Small intestine (tissue), 7 donors: ENCODE measurements around the gene SLC10A7. TPM values are rescaled to one million over a fixed set of nuclear protein-coding genes. Genes with fewer than 3 reads are reported as not detected.

Experiments used
- DNase-seq, 2 donors: peaks; one replicate each; pipeline versions ENCODE4 v3.0.0 to v3.0.0-alpha.2; 2013
- FAIRE-seq: peaks from 2 replicates; lab custom pipeline; 2012; peaks lifted over from hg19 to GRCh38; lab: Jason Lieb, UNC
- H3K27ac ChIP-seq, 3 donors: one replicate each; pipeline ENCODE4 v1.5.1; 2013; ENCODE audit warnings: low read length in 2 of 3, mild to moderate bottlenecking in 2 of 3, control low read depth in 1 of 3, inconsistent platforms in 1 of 3, low read depth in 1 of 3, moderate library complexity in 1 of 3
- H3K27me3 ChIP-seq, 3 donors: one replicate each; pipeline ENCODE4 v1.6.1; 2013; ENCODE audit warnings: low read length in 3 of 3, inconsistent platforms in 1 of 3; ENCODE audit not compliant: control insufficient read depth in 3 of 3, insufficient read depth in 3 of 3
- H3K36me3 ChIP-seq, 3 donors: one replicate each; pipeline ENCODE4 v1.6.1; 2013; ENCODE audit warnings: low read length in 3 of 3, inconsistent platforms in 1 of 3, low read depth in 1 of 3, mild to moderate bottlenecking in 1 of 3, moderate library complexity in 1 of 3; ENCODE audit not compliant: control insufficient read depth in 3 of 3, insufficient read depth in 2 of 3
- H3K4me1 ChIP-seq, 3 donors: one replicate each; pipeline ENCODE4 v1.6.1; 2013; ENCODE audit warnings: low read length in 2 of 3, inconsistent platforms in 1 of 3, low read depth in 1 of 3, mild to moderate bottlenecking in 1 of 3, moderate library complexity in 1 of 3; ENCODE audit not compliant: control insufficient read depth in 3 of 3, insufficient read depth in 2 of 3
- H3K4me3 ChIP-seq, 3 donors: one replicate each; pipeline ENCODE4 v1.5.1; 2013; ENCODE audit warnings: low read length in 3 of 3, control low read depth in 1 of 3, inconsistent platforms in 1 of 3, low read depth in 1 of 3, mild to moderate bottlenecking in 1 of 3, moderate library complexity in 1 of 3
- H3K9me3 ChIP-seq, 2 donors: one replicate each; pipeline ENCODE4 v1.6.1; 2013; ENCODE audit warnings: low read depth in 1 of 2, low read length in 1 of 2; ENCODE audit not compliant: control insufficient read depth in 2 of 2, insufficient read depth in 1 of 2
- WGBS, 3 donors: extraction: QIAGEN DNeasy Blood & Tissue Kit; methylation state at CpG; one replicate each; pipeline ENCODE4 v1.1.7; 2013; 5-methylcytosine and 5-hydroxymethylcytosine counted together
- polyA plus RNA-seq, 4 donors: library from polyadenylated mRNA; stranded (reverse) in 3 of 4; unstranded in 1 of 4; fragments of 200-250 nt in 3 of 4; fragments of 120-200 nt in 1 of 4; gene quantifications; one replicate each; pipeline versions ENCODE4 v1.2.1 to v1.2.3, GENCODE V29; 2013
- donor health status: healthy with polysubstance abuse.
- donor health status: control.
- donor health status: control.
- donor health status: Bipolar disorder and iron deficiency.
- donor health status: healthy.

SLC10A7 gene
- polyA plus RNA-seq, 4 donors, result 0.81 to 10.4 (median 3.8) TPM

GRCh38 chr4:146299607-146300006 lies 222.1 kb downstream of the SLC10A7 start:
- Histone ChIP-seq H3K4me3 (no peak overlapping the region), H3K4me1 (no peaks in the 10 kb centered on the region), H3K36me3 (no peaks in the 10 kb centered on the region), H3K27me3 (no peaks in the 10 kb centered on the region), H3K27ac (no peak overlapping the region), H3K9me3 (no peaks in the 10 kb centered on the region)
- DNase-seq, result no peak
- 94 to 96% (median 96%) methylated on average over 3 of the region's 3 CpGs for WGBS, 3 donors
- FAIRE-seq, result no peak

- 96 to 97% (median 96%) methylated on average over 2 of the region's 2 CpGs for WGBS, 3 donors
- DNase-seq (no peak), FAIRE-seq (no peak)
- Histone ChIP-seq H3K27ac (no peak overlapping the region), H3K27me3 (no peaks in the 10 kb centered on the region), H3K4me1 (no peaks in the 10 kb centered on the region), H3K36me3 (no peaks in the 10 kb centered on the region), H3K9me3 (peaks cover 0 to 3% of the 10 kb centered on the region in 2 donors), H3K4me3 (no peak overlapping the region)
Measured at GRCh38 chr4:146294776-146295175, 227.0 kb downstream of the SLC10A7 start.

- no peak overlapping the region for H3K27ac ChIP-seq
- no peaks in the 10 kb centered on the region for H3K27me3 ChIP-seq
- FAIRE-seq (no peak), DNase-seq (no peak)
- H3K4me3 ChIP-seq, result no peak overlapping the region
- WGBS, 3 donors, result 46 to 82% (median 78%) methylated on average over 1 to 2 of the region's 2 CpGs
- H3K4me1 ChIP-seq, result no peaks in the 10 kb centered on the region
- H3K36me3 ChIP-seq, result no peaks in the 10 kb centered on the region
- peaks cover 0 to 3% of the 10 kb centered on the region in 2 donors for H3K9me3 ChIP-seq
Measured at GRCh38 chr4:146292508-146292907, 229.2 kb downstream of the SLC10A7 start.

- no peak for FAIRE-seq
- 99 to 100% (median 100%) methylated on average over 1 of the region's 1 CpG for WGBS, 3 donors
Measured at GRCh38 chr4:146291313-146291712, 230.4 kb downstream of the SLC10A7 start.

GRCh38 chr4:146288193-146288592 lies 233.5 kb downstream of the SLC10A7 start:
- DNase-seq (no peak), FAIRE-seq (no peak)
- Histone ChIP-seq H3K36me3 (peaks cover 0 to 5% (median 0%) of the 10 kb centered on the region in 3 donors), H3K9me3 (peaks cover 0 to 3% of the 10 kb centered on the region in 2 donors), H3K27me3 (no peaks in the 10 kb centered on the region), H3K27ac (no peak overlapping the region), H3K4me3 (no peak overlapping the region), H3K4me1 (no peaks in the 10 kb centered on the region)
- 65 to 78% (median 68%) methylated on average over 4 of the region's 4 CpGs for WGBS, 3 donors

More at GRCh38 chr4:146291313-146291712, 230.4 kb downstream of the SLC10A7 start:
- Histone ChIP-seq H3K4me1 (no peaks in the 10 kb centered on the region), H3K27ac (no peak overlapping the region), H3K27me3 (no peaks in the 10 kb centered on the region), H3K4me3 (no peak overlapping the region), H3K36me3 (peaks cover 0 to 3% (median 0%) of the 10 kb centered on the region in 3 donors), H3K9me3 (peaks cover 0 to 3% of the 10 kb centered on the region in 2 donors)
- DNase-seq, result no peak

GRCh38 chr4:146285037-146285436 lies 236.7 kb downstream of the SLC10A7 start:
- no peaks in the 10 kb centered on the region for H3K27me3 ChIP-seq
- DNase-seq (no peak), FAIRE-seq (no peak)
- peaks cover 0 to 5% (median 0%) of the 10 kb centered on the region in 3 donors for H3K36me3 ChIP-seq
- H3K4me3 ChIP-seq, result no peak overlapping the region
- H3K4me1 ChIP-seq, result no peaks in the 10 kb centered on the region
- H3K27ac ChIP-seq, result no peak overlapping the region
- no peaks in the 10 kb centered on the region for H3K9me3 ChIP-seq

- Histone ChIP-seq H3K36me3 (peaks cover 0 to 5% (median 0%) of the 10 kb centered on the region in 3 donors), H3K4me3 (no peak overlapping the region), H3K27ac (no peak overlapping the region), H3K4me1 (peaks cover 0 to 4% (median 0%) of the 10 kb centered on the region in 3 donors), H3K9me3 (no peaks in the 10 kb centered on the region), H3K27me3 (no peaks in the 10 kb centered on the region)
- FAIRE-seq (no peak), DNase-seq (no peak)
- 48 to 81% (median 68%) methylated on average over 3 of the region's 3 CpGs for WGBS, 3 donors
Measured at GRCh38 chr4:146283758-146284651, 237.7 kb downstream of the SLC10A7 start.

- Histone ChIP-seq H3K9me3 (no peaks in the 10 kb centered on the region), H3K27ac (no peak overlapping the region), H3K4me1 (peaks cover 0 to 4% (median 0%) of the 10 kb centered on the region in 3 donors), H3K27me3 (no peaks in the 10 kb centered on the region), H3K36me3 (peaks cover 0 to 5% (median 0%) of the 10 kb centered on the region in 3 donors), H3K4me3 (no peak overlapping the region)
- DNase-seq, result no peak
- FAIRE-seq, result no peak
Measured at GRCh38 chr4:146282657-146283056, 239.1 kb downstream of the SLC10A7 start.
